Tibial artery (tissue), 4 donors: ENCODE measurements around the gene ACAT2.

Experiments
- DNase-seq, 2 donors: peaks; one replicate each; pipeline ENCODE4 v3.0.0-alpha.2; 2019
- H3K27ac ChIP-seq, 2 donors: fragments of 200-600 bp; sonication (generic) in 1 of 2; 1 replicate in 1 of 2; 2 replicates in 1 of 2; pipeline ENCODE4 v1.5.1; 2018 to 2019; ENCODE audit warnings: mild to moderate bottlenecking in 1 of 2
- H3K27me3 ChIP-seq, 2 donors: fragments of 200-600 bp; sonication (generic) in 1 of 2; one replicate each; pipeline versions ENCODE4 v1.5.1 to v1.6.0; 2016 to 2019
- H3K36me3 ChIP-seq, 3 donors: fragments of 200-600 bp; sonication (generic) in 2 of 3; one replicate each; pipeline ENCODE4 v1.5.1; 2016 to 2019; ENCODE audit warnings: mild to moderate bottlenecking in 2 of 3
- H3K4me1 ChIP-seq, 4 donors: fragments of 200-600 bp; sonication (generic) in 2 of 4; 1 replicate in 3 of 4; 2 replicates in 1 of 4; pipeline ENCODE4 v1.5.1; 2016 to 2019
- H3K4me3 ChIP-seq, 2 donors: fragments of 200-600 bp; sonication (generic) in 1 of 2; 1 replicate in 1 of 2; 2 replicates in 1 of 2; pipeline ENCODE4 v1.5.1; 2018 to 2019; ENCODE audit warnings: mild to moderate bottlenecking in 2 of 2
- H3K9me3 ChIP-seq, 3 donors: fragments of 200-600 bp; sonication (generic) in 1 of 3; one replicate each; pipeline ENCODE4 v1.5.1; 2016 to 2019
- CTCF ChIP-seq, 2 experiments: fragments of 200-600 bp in 1 of 2; fragments of 450-650 bp in 1 of 2; IDR thresholded peaks; one replicate each; pipeline ENCODE4 v1.5.1; 2017 to 2019; ENCODE audit warnings: antibody characterized with exemption in 2 of 2, mild to moderate bottlenecking in 1 of 2, moderate library complexity in 1 of 2
- intact Hi-C: fragments of 100-400 bp; cut with DNase I; formaldehyde crosslinking; loops from one replicate; pipeline ENCODE4 v1.15.0; 2023; ENCODE audit warnings: low total_unique reads

Gene ACAT2

GRCh38 chr6:159778542-159779103 is 16.8 kb downstream of the ACAT2 start:
- H3K27ac ChIP-seq: no peak overlapping the region
- no peaks in the 10 kb centered on the region for H3K9me3 ChIP-seq
- peaks cover 61 to 93% (median 68%) of the 10 kb centered on the region in 3 donors for H3K36me3 ChIP-seq
- peaks cover 0 to 8% (median 2%) of the 10 kb centered on the region in 4 donors for H3K4me1 ChIP-seq
- TF ChIP-seq CTCF (IDR thresholded peaks at IDR 0.05): no peak
- no peak overlapping the region for H3K4me3 ChIP-seq
- DNase-seq: no peak
- intact Hi-C loops: no loop called here
- no peaks in the 10 kb centered on the region for H3K27me3 ChIP-seq

- Histone ChIP-seq H3K4me3 (peak overlapping the region; percentile 80 to 92), H3K4me1 (peaks cover 0 to 68% (median 42%) of the 10 kb centered on the region in 4 donors), H3K27me3 (no peaks in the 10 kb centered on the region), H3K27ac (peak overlapping the region; percentile 96 to 98), H3K9me3 (no peaks in the 10 kb centered on the region), H3K36me3 (peaks cover 41 to 50% (median 42%) of the 10 kb centered on the region in 3 donors)
- DNase-seq: no peak
- intact Hi-C loops: loop anchor here (2.0 kb wide), 1 partner anchor 61 kb away; the partner anchor contains the start of gene WTAP
- no peak for TF ChIP-seq CTCF (IDR thresholded peaks at IDR 0.05)
Observed at GRCh38 chr6:159788276-159788675, 26.4 kb downstream of the ACAT2 start.

- Histone ChIP-seq H3K27ac (peak overlapping the region; percentile 96 to 98), H3K4me3 (peak overlapping the region; percentile 80 to 92), H3K9me3 (no peaks in the 10 kb centered on the region), H3K36me3 (peaks cover 36 to 48% (median 40%) of the 10 kb centered on the region in 3 donors), H3K27me3 (no peaks in the 10 kb centered on the region), H3K4me1 (peaks cover 0 to 69% (median 44%) of the 10 kb centered on the region in 4 donors)
- peak; percentile 49 to 75 for DNase-seq
- no peak for TF ChIP-seq CTCF (IDR thresholded peaks at IDR 0.05)
- intact Hi-C loops: loop anchor here (2.0 kb wide), 1 partner anchor 62 kb away; the partner anchor contains the start of gene WTAP
Observed at GRCh38 chr6:159788753-159789376, 27.0 kb downstream of the ACAT2 start.

GRCh38 chr6:159789377-159790148 is 27.7 kb downstream of the ACAT2 start, which contains the start of gene TCP1:
TCP1 (minus strand) TSS chr6:159789602; CDS start chr6:159789468, 134 bp downstream.
- H3K27ac ChIP-seq: peak within 1 kb of the TSS; percentile 96 to 98
- H3K27me3 ChIP-seq: no peaks in the 10 kb centered on the region
- H3K4me3 ChIP-seq: peak within 1 kb of the TSS; percentile 80 to 92
- intact Hi-C loops: loop anchor here (2.0 to 5.0 kb wide), 4 partner anchors 43 to 178 kb away; partner anchors contain the start of genes IGF2R, SOD2 and WTAP
- peaks cover 29 to 48% (median 33%) of the 10 kb centered on the region in 3 donors for H3K36me3 ChIP-seq
- DNase-seq: peak; percentile 100
- TF ChIP-seq CTCF (IDR thresholded peaks at IDR 0.05): no peak
- peaks cover 0 to 72% (median 47%) of the 10 kb centered on the region in 4 donors for H3K4me1 ChIP-seq
- no peaks in the 10 kb centered on the region for H3K9me3 ChIP-seq

GRCh38 chr6:159790149-159790955 is 28.5 kb downstream of the ACAT2 start, which contains the start of gene MRPL18:
MRPL18 (plus strand) TSS chr6:159790467; CDS start chr6:159790588, 121 bp downstream.
- Histone ChIP-seq H3K4me1 (peaks cover 0 to 70% (median 47%) of the 10 kb centered on the region in 4 donors), H3K36me3 (peaks cover 21 to 44% (median 25%) of the 10 kb centered on the region in 3 donors), H3K27me3 (no peaks in the 10 kb centered on the region), H3K4me3 (peak within 1 kb of the TSS; percentile 80 to 92), H3K9me3 (no peaks in the 10 kb centered on the region), H3K27ac (peak within 1 kb of the TSS; percentile 96 to 98)
- no peak for TF ChIP-seq CTCF (IDR thresholded peaks at IDR 0.05)
- peak; percentile 96 to 98 for DNase-seq
- intact Hi-C loops: loop anchor here (2.0 to 5.0 kb wide), 3 partner anchors 42 to 177 kb away; partner anchors contain the start of genes IGF2R and SOD2
